RWPE1 (cell line): Measurements from ENCODE around the gene LRP3.

Experiments
- CTCF ChIA-PET: fragments of 350-600 bp; sonication (Branson Sonifier 250); formaldehyde crosslinking; extraction: SDS; loops from one replicate; lab custom pipeline; 2021; lab: Yijun Ruan, JAX
- POLR2A ChIA-PET: fragments of 400-600 bp; formaldehyde crosslinking; extraction: SDS; loops from one replicate; lab custom pipeline; 2020; ENCODE audit warnings: antibody characterized with exemption; ENCODE audit not compliant: low non-redundant PET; lab: Yijun Ruan, JAX
- DNase-seq: peaks from one replicate; pipeline ENCODE4 v3.0.0; 2012; ENCODE audit warnings: low spot score
- H3K27ac ChIP-seq: fragments of 450-650 bp; 2 replicates; pipeline ENCODE4 v1.5.1; 2017
- TF ChIP-seq, protein P1 (sequence below): fragments of 450-650 bp; conservative IDR thresholded peaks from 2 replicates; pipeline ENCODE4 v1.5.1; 2017; ENCODE audit warnings: low read depth, mild to moderate bottlenecking

LRP3 gene

DNA sequence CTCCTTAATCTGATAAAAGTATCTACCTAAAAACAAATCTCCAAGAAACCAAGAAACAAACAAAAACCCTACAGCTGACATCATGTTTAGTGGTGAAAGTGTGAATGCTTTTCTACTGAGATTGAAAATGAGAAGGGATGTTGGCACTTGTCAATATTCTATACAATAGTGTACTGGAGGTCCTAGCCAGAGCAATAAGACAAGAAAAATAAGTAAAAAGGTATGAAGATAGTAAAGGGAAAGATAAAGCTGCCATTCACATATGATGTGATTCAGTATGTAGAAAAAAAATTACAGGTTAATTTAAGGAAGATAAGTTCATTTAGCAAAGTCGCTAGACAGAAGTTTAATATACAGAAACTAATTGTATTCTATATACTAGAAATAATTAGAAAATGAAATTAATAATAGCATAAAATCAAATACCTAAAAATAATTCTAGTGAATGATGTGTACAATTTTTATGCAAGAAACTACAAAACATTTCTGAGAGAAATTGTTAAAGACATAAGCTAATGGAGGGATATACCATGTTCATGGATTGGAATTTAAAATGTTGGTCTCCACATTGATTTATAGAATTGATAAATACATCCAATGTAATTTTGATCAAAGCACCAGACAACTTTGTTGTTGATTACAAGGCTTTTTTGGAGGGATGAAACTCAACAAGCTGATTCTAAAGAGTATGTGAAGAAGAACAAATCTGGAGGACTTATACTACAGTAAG, 33.9 kb downstream of the LRP3 start:
- CTCF ChIA-PET = interaction anchor here (0.6 to 1.0 kb wide), 2 partner anchors 550 to 1105 kb away, joined by 3 to 5 read pairs; no protein-coding TSS in a partner anchor
- POLR2A ChIA-PET = no interaction called here
- TF ChIP-seq, protein P1, sequence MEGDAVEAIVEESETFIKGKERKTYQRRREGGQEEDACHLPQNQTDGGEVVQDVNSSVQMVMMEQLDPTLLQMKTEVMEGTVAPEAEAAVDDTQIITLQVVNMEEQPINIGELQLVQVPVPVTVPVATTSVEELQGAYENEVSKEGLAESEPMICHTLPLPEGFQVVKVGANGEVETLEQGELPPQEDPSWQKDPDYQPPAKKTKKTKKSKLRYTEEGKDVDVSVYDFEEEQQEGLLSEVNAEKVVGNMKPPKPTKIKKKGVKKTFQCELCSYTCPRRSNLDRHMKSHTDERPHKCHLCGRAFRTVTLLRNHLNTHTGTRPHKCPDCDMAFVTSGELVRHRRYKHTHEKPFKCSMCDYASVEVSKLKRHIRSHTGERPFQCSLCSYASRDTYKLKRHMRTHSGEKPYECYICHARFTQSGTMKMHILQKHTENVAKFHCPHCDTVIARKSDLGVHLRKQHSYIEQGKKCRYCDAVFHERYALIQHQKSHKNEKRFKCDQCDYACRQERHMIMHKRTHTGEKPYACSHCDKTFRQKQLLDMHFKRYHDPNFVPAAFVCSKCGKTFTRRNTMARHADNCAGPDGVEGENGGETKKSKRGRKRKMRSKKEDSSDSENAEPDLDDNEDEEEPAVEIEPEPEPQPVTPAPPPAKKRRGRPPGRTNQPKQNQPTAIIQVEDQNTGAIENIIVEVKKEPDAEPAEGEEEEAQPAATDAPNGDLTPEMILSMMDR = no peak
- no peak overlapping the region for H3K27ac ChIP-seq
- DNase-seq = no peak

DNA sequence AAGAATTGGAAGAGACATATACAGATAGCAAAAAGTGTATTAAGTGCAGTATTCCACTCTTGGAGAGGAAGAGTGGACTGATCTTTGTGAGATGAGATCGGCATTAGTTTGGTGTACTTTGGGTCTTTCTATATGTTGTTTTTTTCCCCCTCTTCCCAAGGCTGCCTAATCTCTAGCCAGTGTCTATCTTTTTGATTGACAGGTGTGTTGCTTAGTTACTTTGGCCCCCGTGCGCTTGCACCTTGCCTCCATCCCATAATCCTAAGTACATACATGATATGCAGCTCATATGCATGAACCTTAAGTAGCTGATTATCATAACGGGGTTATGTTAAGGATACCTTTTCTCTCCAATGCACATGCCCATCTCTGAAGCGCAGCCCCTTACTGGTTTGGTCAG, 35.8 kb downstream of the LRP3 start:
- TF ChIP-seq, protein P1 = no peak
- CTCF ChIA-PET = no interaction called here
- H3K27ac ChIP-seq = no peak overlapping the region
- POLR2A ChIA-PET = no interaction called here
- no peak for DNase-seq

GRCh38 chr19:33231511-33231910, 37.4 kb downstream of the LRP3 start:
- TF ChIP-seq, protein P1 = no peak
- ChIA-PET POLR2A (no interaction called here), CTCF (interaction anchor here (1.3 kb wide), 1 partner anchor 176 kb away, joined by 4 read pairs; no protein-coding TSS in a partner anchor)
- DNase-seq = no peak
- H3K27ac ChIP-seq = no peak overlapping the region

- no peak overlapping the region for H3K27ac ChIP-seq
- ChIA-PET CTCF (no interaction called here), POLR2A (no interaction called here)
- TF ChIP-seq, protein P1 = no peak
- no peak for DNase-seq
These were observed 38.5 kb downstream of the LRP3 start for GRCh38 chr19:33232656-33233055.

DNA sequence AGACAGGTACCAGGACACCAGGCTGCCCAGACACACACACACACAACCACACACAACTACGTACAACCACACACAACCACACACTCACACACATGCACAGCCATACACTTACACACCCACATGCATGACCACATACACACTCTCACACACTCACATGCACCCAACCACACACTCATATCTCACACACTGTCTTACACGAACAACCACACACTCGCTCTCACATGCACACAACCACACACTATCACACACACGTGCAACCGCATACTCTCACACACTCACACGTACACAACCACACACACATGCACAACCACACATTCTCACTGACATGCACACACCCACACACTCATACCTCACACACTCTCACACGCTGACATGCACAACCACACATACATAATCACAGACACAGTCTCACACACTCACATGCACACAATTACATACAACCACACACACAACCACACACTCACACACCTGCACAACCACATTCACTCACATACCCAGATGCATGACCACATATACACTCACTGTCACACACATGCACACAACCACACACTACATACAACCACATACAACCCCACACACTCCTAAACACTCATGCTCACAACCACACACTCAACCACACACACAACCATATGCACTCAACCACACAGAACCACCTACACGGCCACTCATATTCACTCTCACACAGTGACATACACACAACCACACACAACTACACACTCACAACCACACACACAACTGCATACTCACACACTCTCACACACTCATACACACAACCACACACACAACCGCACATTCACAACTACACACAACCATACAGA, 39.1 kb downstream of the LRP3 start:
- DNase-seq = no peak
- CTCF ChIA-PET = interaction anchor here (3.0 kb wide), 1 partner anchor 170 kb away, joined by 14 read pairs; no protein-coding TSS in a partner anchor
- TF ChIP-seq, protein P1 = no peak
- H3K27ac ChIP-seq = no peak overlapping the region
- POLR2A ChIA-PET = no interaction called here

GRCh38 chr19:33234092-33234491, 40.0 kb downstream of the LRP3 start:
- no peak for DNase-seq
- CTCF ChIA-PET = interaction anchor here (0.6 to 3.0 kb wide), 4 partner anchors 97 to 180 kb away, joined by 4 to 14 read pairs (median 9); no protein-coding TSS in a partner anchor
- H3K27ac ChIP-seq = no peak overlapping the region
- TF ChIP-seq, protein P1 = no peak
- POLR2A ChIA-PET = no interaction called here
